HepG2 (cell line): ENCODE measurements around the gene PRRT1B. TPM values are rescaled to one million over a fixed set of nuclear protein-coding genes. Genes with fewer than 3 reads are reported as not detected.

Experiments used
- ATAC-seq: fragments of 200-7000 bp; cut with Tn5 transposase; 3 replicates; pipeline ENCODE4 v1.9.1; 2020; ENCODE audit warnings: mild to moderate bottlenecking, moderate library complexity
- BruUV-seq: library from RNA; stranded (reverse); fragments of 400-500 nt; replicated peaks from 2 replicates; lab custom pipeline; 2021; lab: Mats Ljungman, UMichigan
- CTCF ChIA-PET: fragments of 300-600 bp; formaldehyde crosslinking; extraction: SDS; loops from one replicate; lab custom pipeline; 2021; ENCODE audit warnings: low total read pairs, inconsistent platforms, low intra/inter-chr PET ratio; lab: Yijun Ruan, JAX
- POLR2A ChIA-PET: fragments of 350-600 bp; sonication (Branson Sonifier 250); formaldehyde crosslinking; loops from one replicate; lab custom pipeline; 2020; ENCODE audit warnings: antibody characterized with exemption, inconsistent platforms; lab: Yijun Ruan, JAX
- DNase-seq: peaks from one replicate; pipeline ENCODE4 v3.0.0-alpha.2; 2015; ENCODE audit warnings: low spot score
- FAIRE-seq: peaks from 3 replicates; lab custom pipeline; 2011; peaks lifted over from hg19 to GRCh38; lab: Jason Lieb, UNC
- H2AFZ ChIP-seq: one replicate; pipeline ENCODE4 v1.6.1; 2011; ENCODE audit warnings: low read length, inconsistent platforms
- H3K27ac ChIP-seq: fragments of 300-600 bp; 3 replicates; pipeline ENCODE4 v1.8.0; 2011; ENCODE audit warnings: mixed run types, mild to moderate bottlenecking, mixed read lengths, low read length, inconsistent platforms; ENCODE audit not compliant: insufficient read depth; ENCODE audit errors: extremely low read length
- H3K27me3 ChIP-seq, 2 experiments: fragments of 200-600 bp in 1 of 2; 2 replicates in 1 of 2; 3 replicates in 1 of 2; pipeline versions ENCODE4 v1.6.0 to v1.8.0; 2011; ENCODE audit warnings: low read length in 2 of 2, mild to moderate bottlenecking in 2 of 2, moderate library complexity in 2 of 2, inconsistent platforms in 1 of 2; ENCODE audit not compliant: insufficient read depth in 2 of 2, control insufficient read depth in 1 of 2
- H3K36me3 ChIP-seq, 2 experiments: fragments of 200-600 bp in 1 of 2; replicated peaks in 1 of 2; 2 replicates in 1 of 2; 3 replicates in 1 of 2; pipeline versions ENCODE4 v1.5.1 to v1.8.0; 2011; ENCODE audit warnings: low read length in 2 of 2, inconsistent platforms in 1 of 2; ENCODE audit not compliant: insufficient read depth in 2 of 2, control insufficient read depth in 1 of 2
- H3K4me1 ChIP-seq: 2 replicates; pipeline ENCODE4 v1.5.1; 2012; ENCODE audit warnings: low read length, inconsistent platforms; ENCODE audit not compliant: insufficient read depth
- H3K4me2 ChIP-seq: 2 replicates; pipeline ENCODE4 v1.6.0; 2011; ENCODE audit warnings: low read depth, low read length, inconsistent platforms
- H3K4me3 ChIP-seq, 3 experiments: fragments of 200-600 bp in 1 of 3; sonication (generic), shearing (Covaris generic) in 1 of 3; replicated peaks in 1 of 3; 2 replicates each; pipeline ENCODE4 v1.5.1; 2011 to 2016; ENCODE audit warnings: low read length in 3 of 3, inconsistent platforms in 2 of 3, low read depth in 2 of 3, mild to moderate bottlenecking in 2 of 3, control low read depth in 1 of 3, mixed read lengths in 1 of 3; ENCODE audit not compliant: insufficient read depth in 1 of 3
- H3K79me2 ChIP-seq: one replicate; pipeline ENCODE4 v1.6.1; 2011; ENCODE audit warnings: low read length, inconsistent platforms; ENCODE audit not compliant: insufficient read depth
- H3K9ac ChIP-seq: 2 replicates; pipeline ENCODE4 v1.6.0; 2011; ENCODE audit warnings: mild to moderate bottlenecking, low read depth, low read length, inconsistent platforms; ENCODE audit not compliant: insufficient read depth
- H3K9me3 ChIP-seq: 2 replicates; pipeline ENCODE4 v1.5.1; 2012; ENCODE audit warnings: mild to moderate bottlenecking, low read length
- H4K20me1 ChIP-seq: 2 replicates; pipeline ENCODE4 v1.6.0; 2011; ENCODE audit warnings: inconsistent platforms, mild to moderate bottlenecking, low read length, moderate library complexity; ENCODE audit not compliant: insufficient read depth
- GTF3A ChIP-seq: sonication (generic); formaldehyde crosslinking; conservative IDR thresholded peaks from 2 replicates; pipeline ENCODE4 v1.4.0; 2020; ENCODE audit warnings: mild to moderate bottlenecking, missing genetic modification reagents
- LCORL ChIP-seq, 2 experiments: fragments of 450-650 bp in 1 of 2; sonication (generic) in 1 of 2; formaldehyde crosslinking in 1 of 2; IDR thresholded peaks; 2 replicates each; pipeline versions ENCODE4 v1.5.0 to v1.6.1; 2017 to 2020; ENCODE audit warnings: antibody characterized with exemption in 1 of 2, missing genetic modification reagents in 1 of 2
- SNRNP70 ChIP-seq: fragments of 200-400 bp; formaldehyde crosslinking; IDR thresholded peaks from 2 replicates; pipeline ENCODE4 v1.6.1; 2017; ENCODE audit warnings: mild to moderate bottlenecking, low read depth, low read length, moderate library complexity
- ZBTB49 ChIP-seq: sonication (generic); formaldehyde crosslinking; IDR thresholded peaks from 2 replicates; pipeline ENCODE4 v1.4.0; 2020; ENCODE audit warnings: missing genetic modification reagents, borderline replicate concordance
- ZNF737 ChIP-seq: sonication (generic); formaldehyde crosslinking; IDR thresholded peaks from 2 replicates; pipeline ENCODE4 v1.5.0; 2020; ENCODE audit warnings: missing genetic modification reagents, mild to moderate bottlenecking, borderline replicate concordance
- WGBS: methylation state at CpG from one replicate; pipeline ENCODE4 v1.1.6; 2017; ENCODE audit warnings: low lambda C conversion rate; 5-methylcytosine and 5-hydroxymethylcytosine counted together
- in situ Hi-C: cut with HindIII; loops from 2 replicates; pipeline ENCODE4 v1.10.0; 2017; ENCODE audit warnings: low pct_unique_long_range_greater_than_20kb; ENCODE audit not compliant: extremely low pct_ligation_motif_present
- intact Hi-C: fragments of 100-400 bp; cut with micrococcal nuclease; formaldehyde crosslinking; loops from one replicate; pipeline ENCODE4 v1.10.0; 2022; ENCODE audit not compliant: unreplicated experiment
- polyA plus RNA-seq, 8 experiments: library from polyadenylated mRNA; depleted of rRNA in 3 of 8; stranded (reverse) in 7 of 8; unstranded in 1 of 8; fragments of >200 nt; fragmentation: Illumina TruSeq in 4 of 8; extraction: Trizol in 4 of 8; gene quantifications; 2 replicates each; pipeline versions ENCODE4 v1.2.1 to v1.2.3, GENCODE V29; 2011 to 2016; ENCODE audit warnings: low read depth in 4 of 8, missing spikeins in 1 of 8, mixed read lengths in 1 of 8; ENCODE audit not compliant: insufficient read depth in 1 of 8
- total RNA-seq, 5 experiments: library from RNA; depleted of rRNA; stranded (reverse); fragments of >200 nt; fragmentation: Illumina TruSeq; extraction: Trizol; gene quantifications; 2 replicates each; pipeline ENCODE4 v1.2.3, GENCODE V29; 2016; ENCODE audit warnings: low read depth in 1 of 5

Gene PRRT1B
- total and polyA plus RNA-seq, 2 of the 13 experiments (the other 11 are each of a cell fraction or from before 2014, with no cell fraction given): not detected

- TF ChIP-seq ZBTB49 (CRISPR knock-in tag) (no peak), GTF3A (CRISPR knock-in tag) (no peak), LCORL (IDR thresholded peaks at IDR 0.05) (no peak), LCORL (CRISPR knock-in tag; IDR thresholded peaks at IDR 0.05) (no peak), ZNF737 (CRISPR knock-in tag) (no peak)
- TF ChIP-seq, all 625 proteins: peak for 0
Observed at GRCh38 chr9:131580358-131580757, 35.0 kb downstream of the PRRT1B start (continued).

- DNase-seq: no peak
- Histone ChIP-seq H3K4me1 (0 out of 2 replicates have a peak, but pooled peaks cover 6% of the 10 kb centered on the region), H3K4me3 (no peak overlapping the region), H3K27ac (no peak overlapping the region), H3K9me3 (no peaks in the 10 kb centered on the region), H2AFZ (no peak overlapping the region), H3K79me2 (no peaks in the 10 kb centered on the region), H3K4me2 (no peak overlapping the region), H4K20me1 (no peaks in the 10 kb centered on the region), H3K27me3 (no peaks in the 10 kb centered on the region), H3K9ac (no peak overlapping the region), H3K36me3 (peaks cover 9 to 55% of the 10 kb centered on the region in 2 experiments; a peak in 4 of 5 replicates)
- POLR2A ChIA-PET: no interaction called here
- 99% methylated on average over 10 of the region's 10 CpGs for WGBS
- intact Hi-C loops (no loop called here), in situ Hi-C loops (loop anchor here (25.0 kb wide), 1 partner anchor 655 kb away; no protein-coding TSS in a partner anchor)
- CTCF ChIA-PET: no interaction called here
- BruUV-seq: no TSS peak
- no peak for FAIRE-seq
- no peak for TF ChIP-seq SNRNP70
- no peak for ATAC-seq
Observed at GRCh38 chr9:131582056-131582455, 36.7 kb downstream of the PRRT1B start.
